Natural killer cell (primary cell): ENCODE results near the gene OR2T4. TPM values are rescaled to one million over a fixed set of nuclear protein-coding genes. Genes with fewer than 3 reads are reported as not detected.

Experiments
- ATAC-seq, 3 donors: fragments of 150-1000 bp in 2 of 3; fragments of 200-7000 bp in 1 of 3; cut with Tn5 transposase; 1 replicate in 1 of 3; 2 replicates in 2 of 3; pipeline ENCODE4 v1.10.0; 2021; ENCODE audit warnings: mild to moderate bottlenecking in 2 of 3, moderate library complexity in 2 of 3
- DNase-seq, 2 donors: peaks; one replicate each; pipeline versions ENCODE4 v3.0.0 to v3.0.0-alpha.2; 2013 to 2021; ENCODE audit warnings: mixed read lengths in 1 of 2
- H3K27ac ChIP-seq: one replicate; pipeline ENCODE4 v1.5.1; 2013; ENCODE audit warnings: mild to moderate bottlenecking, low read length
- H3K27me3 ChIP-seq: one replicate; pipeline ENCODE4 v1.6.1; 2013; ENCODE audit warnings: low read length; ENCODE audit not compliant: control insufficient read depth, insufficient read depth
- H3K36me3 ChIP-seq: one replicate; pipeline ENCODE4 v1.6.1; 2013; ENCODE audit warnings: low read length; ENCODE audit not compliant: control insufficient read depth, insufficient read depth
- H3K4me1 ChIP-seq: one replicate; pipeline ENCODE4 v1.6.1; 2013; ENCODE audit warnings: low read length; ENCODE audit not compliant: control insufficient read depth, insufficient read depth
- H3K4me3 ChIP-seq: one replicate; pipeline ENCODE4 v1.5.1; 2013; ENCODE audit warnings: low read length
- H3K9me3 ChIP-seq: one replicate; pipeline ENCODE4 v1.6.1; 2013; ENCODE audit warnings: low read length; ENCODE audit not compliant: control insufficient read depth, insufficient read depth
- H3K27ac Mint-ChIP-seq, 2 donors: one replicate each; pipeline ENCODE4 v1.8.0; 2022; ENCODE audit warnings: mild to moderate bottlenecking in 2 of 2, mixed read lengths in 2 of 2, moderate library complexity in 1 of 2
- H3K27me3 Mint-ChIP-seq, 2 donors: one replicate each; pipeline ENCODE4 v1.8.0; 2022; ENCODE audit warnings: low read depth in 2 of 2, mixed read lengths in 2 of 2
- H3K36me3 Mint-ChIP-seq: one replicate; pipeline ENCODE4 v1.8.0; 2022; ENCODE audit warnings: mixed read lengths
- H3K4me1 Mint-ChIP-seq, 2 donors: one replicate each; pipeline ENCODE4 v1.8.0; 2022; ENCODE audit warnings: mixed read lengths in 2 of 2
- H3K4me3 Mint-ChIP-seq: one replicate; pipeline ENCODE4 v1.8.0; 2022; ENCODE audit warnings: mild to moderate bottlenecking, moderate library complexity, mixed read lengths
- H3K9me3 Mint-ChIP-seq, 2 donors: one replicate each; pipeline ENCODE4 v1.8.0; 2022; ENCODE audit warnings: mixed read lengths in 2 of 2
- WGBS: methylation state at CpG from one replicate; pipeline ENCODE4 v1.1.7; 2013; ENCODE audit warnings: missing lambda C conversion rate; ENCODE audit not compliant: insufficient coverage; 5-methylcytosine and 5-hydroxymethylcytosine counted together
- intact Hi-C: fragments of 100-400 bp; cut with micrococcal nuclease; formaldehyde crosslinking; loops from one replicate; pipeline ENCODE4 v1.14.2; 2022
- total RNA-seq, 4 donors: library from RNA; stranded (reverse); fragments of 120-200 nt in 1 of 4; gene quantifications; one replicate each; pipeline versions ENCODE4 v1.2.3 to v1.2.4, GENCODE V29; 2013 to 2022
- TF ChIP-seq, protein P1 (sequence below): fragments of 200-600 bp; IDR thresholded peaks from one replicate; pipeline ENCODE4 v1.8.0; 2022; ENCODE audit warnings: antibody characterized with exemption

OR2T4 gene
- total RNA-seq: not detected
- not detected for total RNA-seq (2013)

GRCh38 chr1:248361121-248361715, at the start of gene OR2T4:
Gene OR2T4, plus strand, starts transcription at chr1:248361665. Its CDS starts 0 bp downstream, at chr1:248361665.
- WGBS: 63% methylated on average over 1 of the region's 3 CpGs
- intact Hi-C loops: no loop called here
- no peaks in the 10 kb centered on the region for H3K27me3 ChIP-seq
- no peaks in the 10 kb centered on the region for H3K4me1 ChIP-seq
- H3K36me3 ChIP-seq: no peaks in the 10 kb centered on the region
- Mint-ChIP-seq H3K36me3 (no peaks in the 10 kb centered on the region), H3K9me3 (peaks cover 0 to 4% of the 10 kb centered on the region in 2 donors), H3K27me3 (no peaks in the 10 kb centered on the region), H3K27ac (no peak within 1 kb of the TSS), H3K4me3 (no peak within 1 kb of the TSS), H3K4me1 (no peaks in the 10 kb centered on the region)
- no peak within 1 kb of the TSS for H3K4me3 ChIP-seq
- DNase-seq (no peak), ATAC-seq (no peak)
- TF ChIP-seq, protein P1, sequence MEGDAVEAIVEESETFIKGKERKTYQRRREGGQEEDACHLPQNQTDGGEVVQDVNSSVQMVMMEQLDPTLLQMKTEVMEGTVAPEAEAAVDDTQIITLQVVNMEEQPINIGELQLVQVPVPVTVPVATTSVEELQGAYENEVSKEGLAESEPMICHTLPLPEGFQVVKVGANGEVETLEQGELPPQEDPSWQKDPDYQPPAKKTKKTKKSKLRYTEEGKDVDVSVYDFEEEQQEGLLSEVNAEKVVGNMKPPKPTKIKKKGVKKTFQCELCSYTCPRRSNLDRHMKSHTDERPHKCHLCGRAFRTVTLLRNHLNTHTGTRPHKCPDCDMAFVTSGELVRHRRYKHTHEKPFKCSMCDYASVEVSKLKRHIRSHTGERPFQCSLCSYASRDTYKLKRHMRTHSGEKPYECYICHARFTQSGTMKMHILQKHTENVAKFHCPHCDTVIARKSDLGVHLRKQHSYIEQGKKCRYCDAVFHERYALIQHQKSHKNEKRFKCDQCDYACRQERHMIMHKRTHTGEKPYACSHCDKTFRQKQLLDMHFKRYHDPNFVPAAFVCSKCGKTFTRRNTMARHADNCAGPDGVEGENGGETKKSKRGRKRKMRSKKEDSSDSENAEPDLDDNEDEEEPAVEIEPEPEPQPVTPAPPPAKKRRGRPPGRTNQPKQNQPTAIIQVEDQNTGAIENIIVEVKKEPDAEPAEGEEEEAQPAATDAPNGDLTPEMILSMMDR: no peak
- H3K27ac ChIP-seq: no peak within 1 kb of the TSS
- no peaks in the 10 kb centered on the region for H3K9me3 ChIP-seq

DNA sequence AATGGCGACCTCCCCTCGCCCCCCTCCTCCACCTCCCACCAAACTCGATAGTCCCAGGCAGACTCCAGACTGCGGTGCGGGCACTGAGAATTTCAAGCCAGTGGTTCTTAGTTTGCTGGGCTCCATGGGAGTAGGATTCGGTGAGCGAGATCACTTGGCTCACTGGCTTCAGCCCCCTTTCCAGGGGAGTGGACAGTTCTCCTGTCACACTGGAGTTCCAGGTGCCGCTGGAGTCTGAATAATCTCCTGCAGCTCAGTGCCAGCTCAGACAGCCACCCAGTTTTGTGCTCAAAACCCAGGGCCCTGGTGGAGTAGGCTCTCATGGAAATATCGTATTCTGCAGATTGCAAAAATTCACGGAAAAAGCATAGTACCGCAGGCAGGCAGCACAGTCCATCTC, 44.7 kb upstream of the OR2T4 start:
- H3K4me3 Mint-ChIP-seq: no peak overlapping the region
- TF ChIP-seq, protein P1: no peak
- no peaks in the 10 kb centered on the region for H3K4me1 ChIP-seq
- H3K27ac ChIP-seq: no peak overlapping the region
- H3K9me3 Mint-ChIP-seq: peaks cover 9 to 17% of the 10 kb centered on the region in 2 donors
- no peak overlapping the region for H3K4me3 ChIP-seq
- ATAC-seq: no peak
- no peaks in the 10 kb centered on the region for H3K4me1 Mint-ChIP-seq
- peaks cover 4% of the 10 kb centered on the region for H3K9me3 ChIP-seq
- WGBS: 86% methylated on average over 11 of the region's 11 CpGs
- H3K27me3 ChIP-seq: no peaks in the 10 kb centered on the region
- intact Hi-C loops: no loop called here
- no peak overlapping the region for H3K27ac Mint-ChIP-seq
- no peaks in the 10 kb centered on the region for H3K36me3 ChIP-seq
- DNase-seq: no peak
- H3K36me3 Mint-ChIP-seq: no peaks in the 10 kb centered on the region
- no peaks in the 10 kb centered on the region for H3K27me3 Mint-ChIP-seq

DNA sequence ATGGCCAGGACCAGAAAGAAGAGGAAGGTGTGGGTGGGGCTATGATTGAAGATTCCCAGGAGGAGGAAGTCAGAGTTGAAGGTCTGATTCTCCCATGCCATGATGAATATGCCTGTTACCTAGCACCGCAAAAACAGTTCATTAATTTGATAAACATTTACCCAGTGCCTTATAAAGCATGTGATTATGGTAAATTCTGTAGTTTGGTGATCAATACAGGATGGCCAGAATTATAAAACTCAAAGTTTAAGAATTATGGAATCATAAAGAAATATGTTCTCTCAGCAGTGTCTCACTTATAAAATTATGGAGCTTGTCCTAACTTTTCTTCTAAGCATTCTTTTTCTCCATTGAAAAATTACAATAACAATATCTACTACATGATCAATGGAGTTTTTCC, 37.0 kb upstream of the OR2T4 start, which contains the start of gene OR2M7:
Gene OR2M7, minus strand, starts transcription at position 101 of the 400 bp plus-strand sequence. Its CDS starts 0 bp downstream, at position 101.
- H3K27me3 Mint-ChIP-seq: no peaks in the 10 kb centered on the region
- intact Hi-C loops: no loop called here
- H3K27me3 ChIP-seq: no peaks in the 10 kb centered on the region
- no peaks in the 10 kb centered on the region for H3K4me1 ChIP-seq
- TF ChIP-seq, protein P1: no peak
- H3K36me3 ChIP-seq: no peaks in the 10 kb centered on the region
- H3K27ac Mint-ChIP-seq: no peak within 1 kb of the TSS
- ATAC-seq (no peak), DNase-seq (no peak)
- peaks cover 3 to 21% of the 10 kb centered on the region in 2 donors for H3K9me3 Mint-ChIP-seq
- no peak within 1 kb of the TSS for H3K4me3 ChIP-seq
- no peaks in the 10 kb centered on the region for H3K9me3 ChIP-seq
- no peaks in the 10 kb centered on the region for H3K4me1 Mint-ChIP-seq
- H3K4me3 Mint-ChIP-seq: no peak within 1 kb of the TSS
- no peak within 1 kb of the TSS for H3K27ac ChIP-seq
- WGBS: no CpG with 5 or more reads among the region's 1 CpG
- no peaks in the 10 kb centered on the region for H3K36me3 Mint-ChIP-seq

DNA sequence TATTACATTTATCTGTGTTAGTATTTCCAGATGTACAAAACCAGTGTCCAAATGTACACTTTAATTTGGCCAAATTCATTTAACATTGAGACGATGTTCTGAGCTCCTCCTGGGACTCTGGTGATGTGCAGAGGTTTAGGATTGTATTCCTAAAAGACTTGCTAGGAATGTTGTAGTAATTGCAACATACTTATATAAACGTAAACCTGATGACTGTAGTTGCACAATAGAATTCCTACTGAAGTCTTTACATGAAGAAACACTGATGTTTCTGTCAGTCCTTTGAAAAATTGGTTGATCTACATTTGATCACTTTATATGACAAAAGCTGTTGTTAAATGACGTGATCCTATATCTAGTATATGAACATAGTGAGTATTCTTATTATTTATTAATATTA, 18.0 kb upstream of the OR2T4 start:
- 79% methylated on average over 2 of the region's 3 CpGs for WGBS
- Histone ChIP-seq H3K4me1 (no peaks in the 10 kb centered on the region), H3K27ac (no peak overlapping the region), H3K27me3 (no peaks in the 10 kb centered on the region), H3K9me3 (no peaks in the 10 kb centered on the region), H3K4me3 (no peak overlapping the region), H3K36me3 (no peaks in the 10 kb centered on the region)
- H3K27me3 Mint-ChIP-seq: no peaks in the 10 kb centered on the region
- no peaks in the 10 kb centered on the region for H3K36me3 Mint-ChIP-seq
- H3K27ac Mint-ChIP-seq: no peak overlapping the region
- intact Hi-C loops: no loop called here
- DNase-seq (no peak), ATAC-seq (no peak)
- no peak overlapping the region for H3K4me3 Mint-ChIP-seq
- no peaks in the 10 kb centered on the region for H3K4me1 Mint-ChIP-seq
- no peaks in the 10 kb centered on the region for H3K9me3 Mint-ChIP-seq
- TF ChIP-seq, protein P1: no peak
